Uterus (tissue), 4 donors: Measurements from ENCODE around the gene SYNJ2BP. TPM values are rescaled to one million over a fixed set of nuclear protein-coding genes. Genes with fewer than 3 reads are reported as not detected.

Experiments used
- DNase-seq, 2 donors: peaks; one replicate each; pipeline ENCODE4 v3.0.0-alpha.2; 2019 to 2020
- H3K27ac ChIP-seq, 2 donors: fragments of 200-600 bp; sonication (generic); 1 replicate in 1 of 2; 2 replicates in 1 of 2; pipeline ENCODE4 v1.5.1; 2016 to 2018
- H3K27me3 ChIP-seq, 2 donors: fragments of 200-600 bp; sonication (generic); one replicate each; pipeline ENCODE4 v1.5.1; 2018 to 2019; ENCODE audit warnings: control low read depth in 1 of 2
- H3K36me3 ChIP-seq, 2 donors: fragments of 200-600 bp; sonication (generic); one replicate each; pipeline ENCODE4 v1.5.1; 2019; ENCODE audit warnings: control low read depth in 1 of 2
- H3K4me1 ChIP-seq, 2 donors: fragments of 200-600 bp; sonication (generic); one replicate each; pipeline ENCODE4 v1.5.1; 2018 to 2019; ENCODE audit warnings: control low read depth in 1 of 2
- H3K4me3 ChIP-seq, 2 donors: fragments of 200-600 bp; sonication (generic); 1 replicate in 1 of 2; 2 replicates in 1 of 2; pipeline ENCODE4 v1.5.1; 2018 to 2019; ENCODE audit warnings: mild to moderate bottlenecking in 1 of 2
- H3K9me3 ChIP-seq, 2 donors: fragments of 200-600 bp; sonication (generic); one replicate each; pipeline ENCODE4 v1.5.1; 2019; ENCODE audit warnings: control low read depth in 1 of 2
- CTCF ChIP-seq, 4 experiments: fragments of 200-600 bp in 2 of 4; fragments of 450-650 bp in 2 of 4; sonication (generic) in 2 of 4; IDR thresholded peaks; one replicate each; pipeline ENCODE4 v1.5.1; 2016 to 2019; ENCODE audit warnings: antibody characterized with exemption in 4 of 4, mild to moderate bottlenecking in 2 of 4, moderate library complexity in 1 of 4
- POLR2A ChIP-seq, 2 donors: fragments of 450-650 bp; IDR thresholded peaks; one replicate each; pipeline ENCODE4 v1.6.1; 2016; ENCODE audit warnings: antibody characterized with exemption in 2 of 2, mild to moderate bottlenecking in 1 of 2, moderate library complexity in 1 of 2
- intact Hi-C: fragments of 100-400 bp; cut with DNase I; formaldehyde crosslinking; loops from one replicate; pipeline ENCODE4 v1.15.1; 2023; ENCODE audit warnings: low total_unique reads
- total RNA-seq, 4 donors: library from RNA; depleted of rRNA in 3 of 4; stranded (reverse); fragments of >200 nt in 3 of 4; gene quantifications; one replicate each; pipeline versions ENCODE4 v1.1.0 to v1.2.4, GENCODE V29; 2014 to 2023
- donor health status: DM: yes; HTN: yes; CAD: no.

Gene SYNJ2BP
- 10 to 100 TPM; 11.8 to 51.7 (median 32.3) TPM for total RNA-seq

GRCh38 chr14:70416725-70417349 is at the start of gene SYNJ2BP:
Gene SYNJ2BP (minus strand): TSS chr14:70417090. CDS start chr14:70416963, 127 bp downstream.
- H3K27me3 ChIP-seq = no peaks in the 10 kb centered on the region
- peak; percentile 54 to 66 for DNase-seq
- no peaks in the 10 kb centered on the region for H3K4me1 ChIP-seq
- H3K9me3 ChIP-seq = no peaks in the 10 kb centered on the region
- intact Hi-C loops = no loop called here
- peak within 1 kb of the TSS; percentile 67 to 73 for H3K27ac ChIP-seq
- H3K36me3 ChIP-seq = no peaks in the 10 kb centered on the region
- H3K4me3 ChIP-seq = peak within 1 kb of the TSS; percentile 61
- TF ChIP-seq POLR2A (IDR thresholded peaks at IDR 0.05) (no peak), CTCF (IDR thresholded peaks at IDR 0.05) (peak in 1 of 4 experiments; percentile 6)

GRCh38 chr14:70454731-70455130 is 37.8 kb upstream of the SYNJ2BP start:
- H3K4me1 ChIP-seq = no peaks in the 10 kb centered on the region
- no peak overlapping the region for H3K4me3 ChIP-seq
- H3K27me3 ChIP-seq = no peaks in the 10 kb centered on the region
- no peak for TF ChIP-seq CTCF (IDR thresholded peaks at IDR 0.05)
- no peak for TF ChIP-seq POLR2A (IDR thresholded peaks at IDR 0.05)
- DNase-seq = no peak
- H3K9me3 ChIP-seq = no peaks in the 10 kb centered on the region
- H3K27ac ChIP-seq = no peak overlapping the region
- H3K36me3 ChIP-seq = no peaks in the 10 kb centered on the region
- intact Hi-C loops = no loop called here

DNA sequence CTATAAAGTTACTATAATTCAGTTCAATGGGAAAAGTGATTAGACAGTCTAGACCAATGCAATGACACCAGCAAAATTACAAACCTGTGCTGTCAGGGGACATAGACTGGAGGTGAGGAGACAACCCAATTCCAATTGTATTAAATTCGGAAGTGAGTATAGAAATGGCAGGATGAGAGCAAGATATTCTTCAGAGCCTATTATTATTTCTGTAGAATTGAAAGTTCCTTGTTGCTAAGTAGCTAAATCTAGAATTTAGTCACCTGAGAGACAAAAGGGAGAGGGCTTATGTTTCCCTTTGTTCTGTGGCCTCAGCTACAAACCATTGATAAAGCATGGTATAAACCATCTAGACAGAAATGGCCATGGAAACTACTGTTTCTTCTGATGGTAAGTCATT is 35.0 kb upstream of the SYNJ2BP start, which contains the start of gene ADAM21:
Gene ADAM21, plus strand, starts transcription at position 301 of the 400 bp plus-strand sequence. CDS start 5,326 bp downstream, outside the sequence.
- H3K4me3 ChIP-seq = no peak within 1 kb of the TSS
- DNase-seq = no peak
- intact Hi-C loops = no loop called here

DNA sequence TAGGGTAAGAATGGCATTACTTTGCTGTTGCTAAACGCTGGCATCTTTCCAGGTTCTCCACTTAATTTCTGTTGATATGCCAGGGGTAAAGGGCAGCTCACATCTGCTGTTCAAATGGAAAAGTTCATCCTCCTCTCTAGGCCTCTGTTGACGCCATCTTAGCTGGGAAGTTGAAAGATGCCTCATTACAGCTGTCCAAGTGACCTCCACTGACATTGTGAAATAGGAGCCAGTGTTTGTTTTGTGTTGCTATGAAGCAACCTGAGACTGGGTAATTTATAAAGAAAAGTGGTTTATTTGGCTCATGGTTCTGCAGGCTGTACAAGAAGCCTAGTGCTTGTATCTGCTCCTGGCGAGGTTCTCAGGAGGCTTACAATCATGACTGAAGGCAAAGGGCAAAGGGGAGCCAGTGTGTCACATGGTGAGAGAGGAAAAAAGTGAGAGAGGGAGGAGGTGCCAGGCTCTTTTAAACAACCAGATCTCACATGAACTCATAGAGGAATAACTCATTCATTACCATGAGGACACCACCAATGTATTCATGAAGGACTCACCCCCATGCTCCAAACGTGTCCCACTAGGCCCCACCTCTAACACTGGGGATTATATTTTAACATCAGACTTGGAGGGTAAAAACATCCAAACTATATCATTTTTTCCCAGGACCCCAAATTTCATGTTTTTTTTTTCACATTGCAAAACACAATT is 31.9 kb upstream of the SYNJ2BP start:
- no peaks in the 10 kb centered on the region for H3K36me3 ChIP-seq
- DNase-seq = no peak
- intact Hi-C loops = no loop called here
- TF ChIP-seq POLR2A (IDR thresholded peaks at IDR 0.05) (no peak), CTCF (IDR thresholded peaks at IDR 0.05) (no peak)
- H3K4me3 ChIP-seq = no peak overlapping the region
- H3K27me3 ChIP-seq = no peaks in the 10 kb centered on the region
- no peaks in the 10 kb centered on the region for H3K4me1 ChIP-seq
- H3K27ac ChIP-seq = no peak overlapping the region
- H3K9me3 ChIP-seq = no peaks in the 10 kb centered on the region

More for the DNA sequence above, 35.0 kb upstream of the SYNJ2BP start, which contains the start of gene ADAM21:
- TF ChIP-seq POLR2A (IDR thresholded peaks at IDR 0.05) (no peak), CTCF (IDR thresholded peaks at IDR 0.05) (no peak)
- Histone ChIP-seq H3K27ac (no peak within 1 kb of the TSS), H3K4me1 (no peaks in the 10 kb centered on the region), H3K36me3 (no peaks in the 10 kb centered on the region), H3K27me3 (no peaks in the 10 kb centered on the region), H3K9me3 (no peaks in the 10 kb centered on the region)

GRCh38 chr14:70442750-70443149 is 25.9 kb upstream of the SYNJ2BP start:
- peaks cover 0 to 14% of the 10 kb centered on the region in 2 donors for H3K9me3 ChIP-seq
- H3K27me3 ChIP-seq = no peaks in the 10 kb centered on the region
- no peak for TF ChIP-seq POLR2A (IDR thresholded peaks at IDR 0.05)
- TF ChIP-seq CTCF (IDR thresholded peaks at IDR 0.05) = no peak
- H3K27ac ChIP-seq = no peak overlapping the region
- intact Hi-C loops = no loop called here
- H3K4me3 ChIP-seq = no peak overlapping the region
- H3K36me3 ChIP-seq = no peaks in the 10 kb centered on the region
- DNase-seq = no peak
- no peaks in the 10 kb centered on the region for H3K4me1 ChIP-seq
